NAMALWA (cell line): Measurements from ENCODE around the gene LAMTOR2.
"Not testable (repeated sequence)": the region's sequence is repeated elsewhere in the genome, so short reads cannot be mapped to it uniquely, and the experiment has no call there.

Experiments used
- DNase-seq: peaks from one replicate; pipeline ENCODE4 v3.0.0-alpha.2; 2015; ENCODE audit warnings: low spot score

LAMTOR2 gene

GRCh38 chr1:156052862-156053767 is 1.5 kb upstream of the LAMTOR2 start:
- peak; percentile 91 for DNase-seq

GRCh38 chr1:156053768-156054499 is 648 bp upstream of the LAMTOR2 start, which contains the start of gene UBQLN4:
UBQLN4 (minus strand) TSS chr1:156053798; CDS start chr1:156053701, 97 bp downstream.
- peak; percentile 92 for DNase-seq

- peak; percentile 51 for DNase-seq
These were observed 883 bp downstream of the LAMTOR2 start for GRCh38 chr1:156055281-156056048.

- no peak for DNase-seq
These were observed 1.8 kb downstream of the LAMTOR2 start for GRCh38 chr1:156056326-156056849.

GRCh38 chr1:156060937-156061636 is 6.5 kb downstream of the LAMTOR2 start, which contains the start of gene RAB25:
RAB25 (plus strand) TSS chr1:156061160; CDS start chr1:156061401, 241 bp downstream.
- no peak for DNase-seq

GRCh38 chr1:156062189-156062588 is 7.6 kb downstream of the LAMTOR2 start:
- DNase-seq: no peak

- no peak for DNase-seq
These were observed 9.4 kb downstream of the LAMTOR2 start for GRCh38 chr1:156063997-156064285.

GRCh38 chr1:156064615-156065014 is 10.0 kb downstream of the LAMTOR2 start:
- DNase-seq: no peak

- no peak for DNase-seq
These were observed 10.6 kb downstream of the LAMTOR2 start for GRCh38 chr1:156065212-156065611.

GRCh38 chr1:156065871-156066270 is 11.3 kb downstream of the LAMTOR2 start:
- DNase-seq: no peak

- DNase-seq: no peak
These were observed 12.7 kb downstream of the LAMTOR2 start for GRCh38 chr1:156067262-156067661.

GRCh38 chr1:156069490-156070455 is 15.2 kb downstream of the LAMTOR2 start:
- DNase-seq: no peak

GRCh38 chr1:156070548-156070947 is 16.0 kb downstream of the LAMTOR2 start:
- DNase-seq: no peak

GRCh38 chr1:156071332-156071816 is 16.8 kb downstream of the LAMTOR2 start:
- not testable (repeated sequence) for DNase-seq

GRCh38 chr1:156072251-156072650 is 17.7 kb downstream of the LAMTOR2 start:
- DNase-seq: no peak

- no peak for DNase-seq
These were observed 18.6 kb downstream of the LAMTOR2 start for GRCh38 chr1:156073110-156073687.

GRCh38 chr1:156073740-156074139 is 19.2 kb downstream of the LAMTOR2 start:
- DNase-seq: no peak

- no peak for DNase-seq
These were observed 20.1 kb downstream of the LAMTOR2 start for GRCh38 chr1:156074661-156075060.

- DNase-seq: no peak
These were observed 20.6 kb downstream of the LAMTOR2 start for GRCh38 chr1:156075162-156075561.

GRCh38 chr1:156075775-156076204 is 21.2 kb downstream of the LAMTOR2 start:
- no peak for DNase-seq
